Measurements from ENCODE around the gene CCDC47. TPM values are rescaled to one million over a fixed set of nuclear protein-coding genes. Genes with fewer than 3 reads are reported as not detected.
A peak's percentile ranks its signal among the peaks of the same experiment; 100 is the strongest.

CCDC47 gene
- total RNA-seq, 2 donors from 2014 or later = 57.3 to 65.7 TPM

- Histone ChIP-seq H3K27me3 (ENCODE audit: control insufficient read depth, insufficient read depth, low read length, poor library complexity, severe bottlenecking) (no peaks in the 10 kb centered on the region), H3K27ac (ENCODE audit: low read depth, low read length) (no peak overlapping the region), H3K9me3 (ENCODE audit: control insufficient read depth, low read length) (no peaks in the 10 kb centered on the region), H3K4me1 (ENCODE audit: control insufficient read depth, insufficient read depth, low read length) (no peaks in the 10 kb centered on the region), H3K4me3 (ENCODE audit: low read length) (no peak overlapping the region), H3K36me3 (ENCODE audit: control insufficient read depth, insufficient read depth, low read length) (peaks cover 96% of the 10 kb centered on the region), H3K9ac (ENCODE audit: extremely low read depth, low read length, poor library complexity, severe bottlenecking) (no peak overlapping the region)
- no peak for TF ChIP-seq CTCF (conservative IDR thresholded peaks at IDR 0.05)
- DNase-seq = no peak
- Mint-ChIP-seq H3K4me1 (peaks cover 3% of the 10 kb centered on the region), H3K4me3 (no peak overlapping the region), H3K9me3 (no peaks in the 10 kb centered on the region), H3K27me3 (ENCODE audit: insufficient read depth) (no peaks in the 10 kb centered on the region), H3K27ac (no peak overlapping the region), H3K36me3 (ENCODE audit: low read depth) (peaks cover 93% of the 10 kb centered on the region)
- WGBS, 2 experiments (ENCODE audit: insufficient coverage in 1 of 2, insufficient read length in 1 of 2) = 93 to 100% methylated on average over 4 to 6 of the region's 6 CpGs
Measured at GRCh38 chr17:63819131-63819530, 45.7 kb upstream of the CCDC47 start.

GRCh38 chr17:63817736-63818385 is 44.5 kb upstream of the CCDC47 start:
- Mint-ChIP-seq H3K4me1 (peaks cover 3% of the 10 kb centered on the region), H3K4me3 (no peak overlapping the region), H3K9me3 (no peaks in the 10 kb centered on the region), H3K27ac (no peak overlapping the region), H3K27me3 (ENCODE audit: insufficient read depth) (no peaks in the 10 kb centered on the region), H3K36me3 (ENCODE audit: low read depth) (peaks cover 95% of the 10 kb centered on the region)
- Histone ChIP-seq H3K27me3 (ENCODE audit: control insufficient read depth, insufficient read depth, low read length, poor library complexity, severe bottlenecking) (no peaks in the 10 kb centered on the region), H3K27ac (ENCODE audit: low read depth, low read length) (no peak overlapping the region), H3K9ac (ENCODE audit: extremely low read depth, low read length, poor library complexity, severe bottlenecking) (no peak overlapping the region), H3K36me3 (ENCODE audit: control insufficient read depth, insufficient read depth, low read length) (peaks cover 98% of the 10 kb centered on the region), H3K4me3 (ENCODE audit: low read length) (no peak overlapping the region), H3K9me3 (ENCODE audit: control insufficient read depth, low read length) (no peaks in the 10 kb centered on the region), H3K4me1 (ENCODE audit: control insufficient read depth, insufficient read depth, low read length) (no peaks in the 10 kb centered on the region)
- DNase-seq = peak; percentile 47
- whole genome bisulfite sequencing, 2 experiments (ENCODE audit: insufficient coverage in 1 of 2, insufficient read length in 1 of 2) = 96 to 98% methylated on average over 27 of the region's 27 CpGs
- TF ChIP-seq CTCF (conservative IDR thresholded peaks at IDR 0.05) = no peak

GRCh38 chr17:63816669-63817068 is 43.3 kb upstream of the CCDC47 start:
- Histone ChIP-seq H3K4me3 (ENCODE audit: low read length) (no peak overlapping the region), H3K4me1 (ENCODE audit: control insufficient read depth, insufficient read depth, low read length) (no peaks in the 10 kb centered on the region), H3K9ac (ENCODE audit: extremely low read depth, low read length, poor library complexity, severe bottlenecking) (no peak overlapping the region), H3K27ac (ENCODE audit: low read depth, low read length) (no peak overlapping the region), H3K36me3 (ENCODE audit: control insufficient read depth, insufficient read depth, low read length) (peaks cover 98% of the 10 kb centered on the region), H3K27me3 (ENCODE audit: control insufficient read depth, insufficient read depth, low read length, poor library complexity, severe bottlenecking) (no peaks in the 10 kb centered on the region), H3K9me3 (ENCODE audit: control insufficient read depth, low read length) (no peaks in the 10 kb centered on the region)
- Mint-ChIP-seq H3K4me3 (no peak overlapping the region), H3K27ac (no peak overlapping the region), H3K9me3 (no peaks in the 10 kb centered on the region), H3K27me3 (ENCODE audit: insufficient read depth) (no peaks in the 10 kb centered on the region), H3K4me1 (peaks cover 3% of the 10 kb centered on the region), H3K36me3 (ENCODE audit: low read depth) (peaks cover 95% of the 10 kb centered on the region)
- no peak for TF ChIP-seq CTCF (conservative IDR thresholded peaks at IDR 0.05)
- 95% methylated on average over 3 to 4 of the region's 4 CpGs for WGBS, 2 experiments (ENCODE audit: insufficient coverage in 1 of 2, insufficient read length in 1 of 2)
- DNase-seq = no peak

Measured in endodermal cell (in vitro differentiated cells).